HEK293 (cell line): ENCODE measurements around the gene ATP13A4.
A peak's percentile ranks its signal among the peaks of the same experiment; 100 is the strongest.

Experiments used
- CTCF ChIA-PET: fragments of 350-600 bp; formaldehyde crosslinking; extraction: SDS; loops from one replicate; lab custom pipeline; 2021; ENCODE audit warnings: antibody characterized with exemption; lab: Yijun Ruan, JAX
- POLR2A ChIA-PET: fragments of 300-600 bp; formaldehyde crosslinking; extraction: SDS; loops from one replicate; lab custom pipeline; 2020; ENCODE audit warnings: antibody characterized with exemption, inconsistent platforms; lab: Yijun Ruan, JAX
- H3K27ac ChIP-seq: fragments of 200-500 bp; sonication (Bioruptor generic); 2 replicates; pipeline ENCODE4 v1.5.1; 2014; ENCODE audit warnings: low read depth, low read length, control low read depth, inconsistent platforms; ENCODE audit errors: extremely low read depth
- H3K36me3 ChIP-seq, 2 experiments: fragments of 200-500 bp in 1 of 2; sonication (Bioruptor generic) in 1 of 2; 1 replicate in 1 of 2; 2 replicates in 1 of 2; pipeline ENCODE4 v1.5.1; 2014 to 2017; ENCODE audit warnings: inconsistent platforms in 2 of 2, low read length in 2 of 2; ENCODE audit not compliant: control insufficient read depth in 2 of 2, insufficient read depth in 1 of 2
- H3K4me1 ChIP-seq: fragments of 200-500 bp; sonication (Bioruptor generic); 2 replicates; pipeline ENCODE4 v1.5.1; 2014; ENCODE audit warnings: mild to moderate bottlenecking, low read length, inconsistent platforms; ENCODE audit not compliant: control insufficient read depth, insufficient read depth
- H3K4me3 ChIP-seq: 2 replicates; pipeline ENCODE4 v1.5.1; 2011; ENCODE audit warnings: low read depth, mild to moderate bottlenecking, control low read depth, low read length, moderate library complexity
- H3K9me3 ChIP-seq: fragments of 200-500 bp; sonication (Bioruptor generic); 2 replicates; pipeline ENCODE4 v1.5.1; 2014; ENCODE audit warnings: low read depth, low read length, inconsistent platforms; ENCODE audit not compliant: control insufficient read depth, insufficient read depth
- ELK4 ChIP-seq: IDR thresholded peaks from 2 replicates; pipeline ENCODE4 v1.6.1; 2011; ENCODE audit warnings: mild to moderate bottlenecking, low read depth, low read length, borderline replicate concordance
- IKZF3 ChIP-seq: fragments of 450-650 bp; IDR thresholded peaks from 2 replicates; pipeline ENCODE4 v1.5.0; 2018; ENCODE audit warnings: missing biosample characterization, mild to moderate bottlenecking, missing genetic modification characterization, moderate library complexity
- PRDM1 ChIP-seq: fragments of 450-650 bp; formaldehyde crosslinking; IDR thresholded peaks from 2 replicates; pipeline ENCODE4; 2016; ENCODE audit warnings: missing biosample characterization, missing genetic modification characterization
- RBAK ChIP-seq: fragments of 450-650 bp; formaldehyde crosslinking; IDR thresholded peaks from 2 replicates; pipeline ENCODE4 v1.5.1; 2016; ENCODE audit warnings: missing biosample characterization, missing genetic modification characterization
- ZBTB48 ChIP-seq: fragments of 450-650 bp; formaldehyde crosslinking; IDR thresholded peaks from 2 replicates; pipeline ENCODE4 v1.5.1; 2016; ENCODE audit warnings: missing biosample characterization, missing genetic modification characterization
- ZNF19 ChIP-seq: fragments of 450-650 bp; formaldehyde crosslinking; IDR thresholded peaks from 2 replicates; pipeline ENCODE4; 2016; ENCODE audit warnings: missing biosample characterization, missing genetic modification characterization, low read depth
- ZNF311 ChIP-seq: fragments of 450-650 bp; formaldehyde crosslinking; IDR thresholded peaks from 2 replicates; pipeline ENCODE4 v1.5.1; 2017; ENCODE audit warnings: missing biosample characterization, missing genetic modification characterization, borderline replicate concordance
- ZNF362 ChIP-seq: fragments of 450-650 bp; formaldehyde crosslinking; IDR thresholded peaks from 2 replicates; pipeline ENCODE4 v1.5.1; 2016; ENCODE audit warnings: missing biosample characterization, missing genetic modification characterization
- ZNF449 ChIP-seq: fragments of 450-650 bp; formaldehyde crosslinking; IDR thresholded peaks from 2 replicates; pipeline ENCODE4 v1.5.1; 2017; ENCODE audit warnings: missing biosample characterization, mild to moderate bottlenecking, missing genetic modification characterization, moderate library complexity
- ZNF521 ChIP-seq: fragments of 450-650 bp; formaldehyde crosslinking; IDR thresholded peaks from 2 replicates; pipeline ENCODE4 v1.5.1; 2017; ENCODE audit warnings: missing biosample characterization, mild to moderate bottlenecking, missing genetic modification characterization
- ZNF548 ChIP-seq: fragments of 450-650 bp; formaldehyde crosslinking; IDR thresholded peaks from 2 replicates; pipeline ENCODE4 v1.5.1; 2016; ENCODE audit warnings: missing biosample characterization, missing genetic modification characterization
- ZNF600 ChIP-seq: fragments of 450-650 bp; formaldehyde crosslinking; IDR thresholded peaks from 2 replicates; pipeline ENCODE4 v1.5.1; 2016; ENCODE audit warnings: missing biosample characterization, missing genetic modification characterization
- ZNF610 ChIP-seq: fragments of 450-650 bp; formaldehyde crosslinking; IDR thresholded peaks from 2 replicates; pipeline ENCODE4 v1.5.1; 2016; ENCODE audit warnings: missing biosample characterization, missing genetic modification characterization, borderline replicate concordance
- ZSCAN5A ChIP-seq: fragments of 450-650 bp; formaldehyde crosslinking; IDR thresholded peaks from 2 replicates; pipeline ENCODE4 v1.5.1; 2016; ENCODE audit warnings: missing biosample characterization, missing genetic modification characterization
- TF ChIP-seq, protein P1 (sequence below): fragments of 450-650 bp; formaldehyde crosslinking; IDR thresholded peaks from 2 replicates; pipeline ENCODE4 v1.5.1; 2016; ENCODE audit warnings: missing biosample characterization, missing genetic modification characterization, borderline replicate concordance
- TF ChIP-seq, protein P2 (sequence below): fragments of 450-650 bp; formaldehyde crosslinking; IDR thresholded peaks from 2 replicates; pipeline ENCODE4 v1.5.1; 2016; ENCODE audit warnings: missing biosample characterization, missing genetic modification characterization

ATP13A4 gene

GRCh38 chr3:193592841-193593667 is 38.4 kb upstream of the ATP13A4 start, which contains the start of gene OPA1 (continued):
- no peak for TF ChIP-seq RBAK
- TF ChIP-seq ZNF311 (tag by site-specific recombination): no peak
- TF ChIP-seq ZNF449 (tag by site-specific recombination): no peak
- TF ChIP-seq ZNF610 (tag by site-specific recombination): peak; percentile 62; the same call in 1 of the 2 replicates
- TF ChIP-seq ZNF362: no peak
- TF ChIP-seq, protein P1, sequence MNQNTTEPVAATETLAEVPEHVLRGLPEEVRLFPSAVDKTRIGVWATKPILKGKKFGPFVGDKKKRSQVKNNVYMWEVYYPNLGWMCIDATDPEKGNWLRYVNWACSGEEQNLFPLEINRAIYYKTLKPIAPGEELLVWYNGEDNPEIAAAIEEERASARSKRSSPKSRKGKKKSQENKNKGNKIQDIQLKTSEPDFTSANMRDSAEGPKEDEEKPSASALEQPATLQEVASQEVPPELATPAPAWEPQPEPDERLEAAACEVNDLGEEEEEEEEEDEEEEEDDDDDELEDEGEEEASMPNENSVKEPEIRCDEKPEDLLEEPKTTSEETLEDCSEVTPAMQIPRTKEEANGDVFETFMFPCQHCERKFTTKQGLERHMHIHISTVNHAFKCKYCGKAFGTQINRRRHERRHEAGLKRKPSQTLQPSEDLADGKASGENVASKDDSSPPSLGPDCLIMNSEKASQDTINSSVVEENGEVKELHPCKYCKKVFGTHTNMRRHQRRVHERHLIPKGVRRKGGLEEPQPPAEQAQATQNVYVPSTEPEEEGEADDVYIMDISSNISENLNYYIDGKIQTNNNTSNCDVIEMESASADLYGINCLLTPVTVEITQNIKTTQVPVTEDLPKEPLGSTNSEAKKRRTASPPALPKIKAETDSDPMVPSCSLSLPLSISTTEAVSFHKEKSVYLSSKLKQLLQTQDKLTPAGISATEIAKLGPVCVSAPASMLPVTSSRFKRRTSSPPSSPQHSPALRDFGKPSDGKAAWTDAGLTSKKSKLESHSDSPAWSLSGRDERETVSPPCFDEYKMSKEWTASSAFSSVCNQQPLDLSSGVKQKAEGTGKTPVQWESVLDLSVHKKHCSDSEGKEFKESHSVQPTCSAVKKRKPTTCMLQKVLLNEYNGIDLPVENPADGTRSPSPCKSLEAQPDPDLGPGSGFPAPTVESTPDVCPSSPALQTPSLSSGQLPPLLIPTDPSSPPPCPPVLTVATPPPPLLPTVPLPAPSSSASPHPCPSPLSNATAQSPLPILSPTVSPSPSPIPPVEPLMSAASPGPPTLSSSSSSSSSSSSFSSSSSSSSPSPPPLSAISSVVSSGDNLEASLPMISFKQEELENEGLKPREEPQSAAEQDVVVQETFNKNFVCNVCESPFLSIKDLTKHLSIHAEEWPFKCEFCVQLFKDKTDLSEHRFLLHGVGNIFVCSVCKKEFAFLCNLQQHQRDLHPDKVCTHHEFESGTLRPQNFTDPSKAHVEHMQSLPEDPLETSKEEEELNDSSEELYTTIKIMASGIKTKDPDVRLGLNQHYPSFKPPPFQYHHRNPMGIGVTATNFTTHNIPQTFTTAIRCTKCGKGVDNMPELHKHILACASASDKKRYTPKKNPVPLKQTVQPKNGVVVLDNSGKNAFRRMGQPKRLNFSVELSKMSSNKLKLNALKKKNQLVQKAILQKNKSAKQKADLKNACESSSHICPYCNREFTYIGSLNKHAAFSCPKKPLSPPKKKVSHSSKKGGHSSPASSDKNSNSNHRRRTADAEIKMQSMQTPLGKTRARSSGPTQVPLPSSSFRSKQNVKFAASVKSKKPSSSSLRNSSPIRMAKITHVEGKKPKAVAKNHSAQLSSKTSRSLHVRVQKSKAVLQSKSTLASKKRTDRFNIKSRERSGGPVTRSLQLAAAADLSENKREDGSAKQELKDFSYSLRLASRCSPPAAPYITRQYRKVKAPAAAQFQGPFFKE (tag by site-specific recombination): no peak

DNA sequence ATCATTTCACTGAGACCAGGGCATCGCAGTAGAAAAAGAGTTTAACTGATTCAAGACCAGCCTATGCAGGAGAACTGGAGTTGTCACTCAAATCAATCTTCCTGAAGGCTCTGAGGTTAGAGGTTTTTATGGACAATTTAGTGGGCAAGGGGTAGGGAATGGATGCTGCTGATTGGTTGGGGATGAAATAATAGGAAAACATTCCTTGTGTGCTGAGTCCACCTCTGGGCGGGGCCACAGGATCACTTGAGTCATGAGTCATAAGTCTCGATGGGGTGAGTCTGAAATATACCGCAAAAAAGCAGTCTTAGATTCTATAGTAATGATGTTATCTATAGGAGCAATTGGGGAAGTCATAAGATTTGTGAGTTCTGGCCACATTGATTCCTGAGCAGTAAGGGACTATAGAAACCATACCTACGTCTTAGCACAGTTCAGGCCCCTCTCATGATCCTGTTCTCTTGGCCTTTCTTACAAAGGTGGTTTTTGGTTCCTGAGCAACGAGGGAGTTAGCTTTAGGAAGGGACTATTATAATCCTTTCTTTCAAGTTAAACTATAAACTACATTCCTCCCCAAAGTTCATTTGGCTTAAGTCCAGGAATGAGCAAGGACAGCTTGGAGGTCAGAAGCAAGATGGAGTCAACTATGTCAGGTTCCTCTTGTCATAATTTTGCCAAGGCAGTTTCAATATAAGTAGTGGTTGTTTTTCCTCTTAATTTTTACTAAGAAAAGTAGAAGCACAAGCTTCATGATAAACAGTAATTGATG is 35.6 kb upstream of the ATP13A4 start:
- Histone ChIP-seq H3K4me1 (0 out of 2 replicates have a peak, but pooled peaks cover 2% of the 10 kb centered on the region), H3K36me3 (no peaks in the 10 kb centered on the region), H3K9me3 (no peaks in the 10 kb centered on the region), H3K4me3 (no peak overlapping the region), H3K27ac (no peak overlapping the region; the same call in 1 of the 2 replicates)
- ChIA-PET CTCF (no interaction called here), POLR2A (interaction anchor here (0.6 kb wide), 2 partner anchors 414 to 492 kb away, joined by 3 read pairs; no protein-coding TSS in a partner anchor)
- TF ChIP-seq ZSCAN5A (tag by site-specific recombination): no peak
- TF ChIP-seq ZNF362: peak; percentile 85
- TF ChIP-seq, protein P2, sequence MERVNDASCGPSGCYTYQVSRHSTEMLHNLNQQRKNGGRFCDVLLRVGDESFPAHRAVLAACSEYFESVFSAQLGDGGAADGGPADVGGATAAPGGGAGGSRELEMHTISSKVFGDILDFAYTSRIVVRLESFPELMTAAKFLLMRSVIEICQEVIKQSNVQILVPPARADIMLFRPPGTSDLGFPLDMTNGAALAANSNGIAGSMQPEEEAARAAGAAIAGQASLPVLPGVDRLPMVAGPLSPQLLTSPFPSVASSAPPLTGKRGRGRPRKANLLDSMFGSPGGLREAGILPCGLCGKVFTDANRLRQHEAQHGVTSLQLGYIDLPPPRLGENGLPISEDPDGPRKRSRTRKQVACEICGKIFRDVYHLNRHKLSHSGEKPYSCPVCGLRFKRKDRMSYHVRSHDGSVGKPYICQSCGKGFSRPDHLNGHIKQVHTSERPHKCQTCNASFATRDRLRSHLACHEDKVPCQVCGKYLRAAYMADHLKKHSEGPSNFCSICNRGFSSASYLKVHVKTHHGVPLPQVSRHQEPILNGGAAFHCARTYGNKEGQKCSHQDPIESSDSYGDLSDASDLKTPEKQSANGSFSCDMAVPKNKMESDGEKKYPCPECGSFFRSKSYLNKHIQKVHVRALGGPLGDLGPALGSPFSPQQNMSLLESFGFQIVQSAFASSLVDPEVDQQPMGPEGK: 0 out of 2 replicates have a peak, but pooled peaks have one; percentile 33
- TF ChIP-seq ZNF600: peak; percentile 83
- no peak for TF ChIP-seq ZNF548
- TF ChIP-seq PRDM1 (tag by site-specific recombination): 0 out of 2 replicates have a peak, but pooled peaks have one; percentile 29
- TF ChIP-seq ZNF521: no peak
- no peak for TF ChIP-seq ELK4
- peak; percentile 69; the same call in 1 of the 2 replicates for TF ChIP-seq IKZF3 (tag by site-specific recombination)
- TF ChIP-seq ZNF19 (tag by site-specific recombination): no peak
- peak; percentile 51; the same call in 1 of the 2 replicates for TF ChIP-seq ZBTB48 (tag by site-specific recombination)
